GOT3 (cell line): Measurements from ENCODE around the gene UBE2E2.

Experiments used
- DNase-seq: peaks from one replicate; lab custom pipeline; 2025; ENCODE audit warnings: mixed read lengths; lab: John Stamatoyannopoulos, UW

UBE2E2 gene

GRCh38 chr3:23389089-23389488 is 186.0 kb downstream of the UBE2E2 start:
- DNase-seq = no peak

GRCh38 chr3:23389686-23390085 is 186.6 kb downstream of the UBE2E2 start:
- DNase-seq = no peak

- DNase-seq = no peak
Observed at GRCh38 chr3:23390446-23390845, 187.3 kb downstream of the UBE2E2 start.

GRCh38 chr3:23390989-23391553 is 187.9 kb downstream of the UBE2E2 start:
- DNase-seq = no peak

- no peak for DNase-seq
Observed at GRCh38 chr3:23395115-23395514, 192.0 kb downstream of the UBE2E2 start.

- DNase-seq = no peak
Observed at GRCh38 chr3:23396746-23397145, 193.6 kb downstream of the UBE2E2 start.

GRCh38 chr3:23399221-23399620 is 196.1 kb downstream of the UBE2E2 start:
- no peak for DNase-seq

- DNase-seq = no peak
Observed at GRCh38 chr3:23402728-23403492, 199.8 kb downstream of the UBE2E2 start.

GRCh38 chr3:23404246-23404645 is 201.1 kb downstream of the UBE2E2 start:
- DNase-seq = no peak

- no peak for DNase-seq
Observed at GRCh38 chr3:23405081-23405480, 202.0 kb downstream of the UBE2E2 start.

GRCh38 chr3:23406601-23407000 is 203.5 kb downstream of the UBE2E2 start:
- no peak for DNase-seq

- DNase-seq = no peak
Observed at GRCh38 chr3:23418026-23418425, 214.9 kb downstream of the UBE2E2 start.

GRCh38 chr3:23421811-23422516 is 218.8 kb downstream of the UBE2E2 start:
- DNase-seq = no peak

GRCh38 chr3:23422517-23422851 is 219.4 kb downstream of the UBE2E2 start:
- DNase-seq = no peak

GRCh38 chr3:23425410-23425809 is 222.3 kb downstream of the UBE2E2 start:
- no peak for DNase-seq

GRCh38 chr3:23430781-23431398 is 227.8 kb downstream of the UBE2E2 start:
- DNase-seq = no peak

- no peak for DNase-seq
Observed at GRCh38 chr3:23431764-23432163, 228.6 kb downstream of the UBE2E2 start.

GRCh38 chr3:23435318-23435717 is 232.2 kb downstream of the UBE2E2 start:
- no peak for DNase-seq

- DNase-seq = no peak
Observed at GRCh38 chr3:23435904-23436303, 232.8 kb downstream of the UBE2E2 start.

GRCh38 chr3:23437484-23438145 is 234.5 kb downstream of the UBE2E2 start:
- no peak for DNase-seq

GRCh38 chr3:23438657-23439056 is 235.5 kb downstream of the UBE2E2 start:
- no peak for DNase-seq

GRCh38 chr3:23439080-23439479 is 236.0 kb downstream of the UBE2E2 start:
- DNase-seq = no peak
